GM23248 (cell line): ENCODE results near the gene FOXQ1.

Source experiments
- EZH2 ChIP-seq: fragments of 200-600 bp; sonication (generic); IDR thresholded peaks from 2 replicates; pipeline ENCODE4 v1.6.1; 2018; ENCODE audit warnings: antibody characterized with exemption, mild to moderate bottlenecking; ENCODE audit not compliant: insufficient read depth, poor library complexity, severe bottlenecking
- EZH2phosphoT487 ChIP-seq: fragments of 200-600 bp; sonication (generic); IDR thresholded peaks from 2 replicates; pipeline ENCODE4 v1.6.1; 2018; ENCODE audit warnings: antibody characterized with exemption, moderate library complexity, mild to moderate bottlenecking, low read depth; ENCODE audit not compliant: insufficient read depth

GRCh38 chr6:1328129-1328800, 16.4 kb downstream of the FOXQ1 start:
- TF ChIP-seq EZH2phosphoT487 (no peak), EZH2 (no peak)
